HG02973 (cell line): Measurements from ENCODE around the gene EBF4.
"Not testable (repeated sequence)": the region's sequence is repeated elsewhere in the genome, so short reads cannot be mapped to it uniquely, and the experiment has no call there.

ENCODE experiments used
- ATAC-seq: cut with Tn5 transposase; IDR thresholded peaks from one replicate; pipeline ENCODE4 v1.9.1; 2021; ENCODE audit warnings: moderate library complexity; ENCODE audit not compliant: unreplicated experiment

Gene EBF4

DNA sequence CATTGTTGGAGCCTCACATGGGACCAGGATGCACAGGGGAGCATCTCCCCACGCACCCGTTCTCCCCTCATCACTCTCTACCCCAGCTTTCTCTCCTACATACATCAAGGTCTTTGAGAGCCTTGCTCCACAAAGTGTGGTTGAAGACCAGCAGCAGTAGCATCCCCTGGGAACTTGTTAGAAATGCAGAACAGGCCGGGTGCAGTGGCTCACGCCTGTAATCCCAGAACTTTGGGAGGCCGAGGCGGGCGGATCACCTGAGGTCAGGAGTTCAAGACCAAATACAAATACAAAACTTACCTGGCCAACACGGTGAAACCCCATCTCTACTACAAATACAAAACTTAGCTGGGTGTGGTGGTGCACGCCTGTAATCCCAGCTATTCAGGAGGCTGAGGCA, 115.3 kb downstream of the EBF4 start:
- ATAC-seq: not testable (repeated sequence)

DNA sequence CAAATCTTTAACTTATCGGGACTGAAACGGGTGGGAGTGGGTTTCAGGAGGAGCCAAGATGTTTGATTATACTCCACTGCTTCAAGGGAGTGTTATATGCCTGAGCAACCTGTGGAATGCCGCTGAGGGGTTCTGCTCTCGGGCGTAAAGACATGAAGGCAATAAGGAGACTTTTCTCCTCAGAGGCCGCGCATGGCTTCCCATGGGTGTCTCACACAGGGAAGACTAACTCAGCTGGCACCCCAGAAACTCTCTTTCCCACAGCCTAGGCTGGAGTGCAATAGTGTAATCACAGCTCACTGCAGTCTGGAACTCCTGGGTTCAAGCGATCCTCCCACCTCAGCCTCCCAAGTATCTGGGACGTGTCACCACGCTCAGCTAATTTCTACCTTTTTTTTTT, 117.1 kb downstream of the EBF4 start:
- no peak for ATAC-seq
